GM18517 (cell line): ENCODE results near the gene P3H2.

Experiments used
- ATAC-seq: cut with Tn5 transposase; IDR thresholded peaks from one replicate; pipeline ENCODE4 v1.9.1; 2021; ENCODE audit warnings: mild to moderate bottlenecking, moderate library complexity; ENCODE audit not compliant: unreplicated experiment

Gene P3H2

DNA sequence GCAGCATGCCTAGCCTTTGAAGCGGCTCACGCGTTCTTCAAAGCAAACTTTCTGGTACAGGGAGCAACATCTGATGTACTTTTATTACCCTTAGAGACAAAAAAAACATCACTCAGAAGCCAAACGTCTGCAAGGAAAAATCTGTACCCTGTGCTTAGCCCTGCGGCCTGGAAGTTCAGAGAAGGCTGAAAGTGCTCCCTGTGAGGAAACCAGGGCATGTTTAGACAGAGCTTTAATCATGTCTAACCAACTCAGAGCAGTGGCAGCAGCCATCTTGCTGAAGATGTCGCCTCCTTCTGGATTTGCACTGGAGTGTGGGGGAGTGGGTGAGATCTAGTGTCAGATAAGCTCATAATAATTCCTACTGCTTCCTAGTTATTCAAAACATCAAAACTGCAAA, 170.4 kb downstream of the P3H2 start:
- ATAC-seq, result no peak

DNA sequence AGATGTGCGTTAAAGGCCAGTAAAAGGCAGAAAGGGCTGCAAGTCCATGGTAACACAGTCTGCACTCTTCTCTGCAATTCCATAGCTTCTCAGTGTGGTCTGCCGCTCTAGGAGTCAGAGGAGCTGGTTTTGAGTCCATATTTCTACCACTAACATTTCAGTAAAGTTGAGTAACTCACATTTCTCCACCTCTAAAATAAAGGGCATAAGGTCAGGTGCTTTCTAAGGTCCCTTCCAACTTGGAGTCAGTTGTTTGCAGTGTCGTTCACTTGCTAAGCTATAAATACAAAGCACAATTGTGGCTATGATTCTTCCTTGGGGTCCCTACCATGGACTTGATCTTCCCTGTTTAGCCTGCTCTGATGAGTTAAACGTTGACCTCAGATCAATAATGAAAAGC, 171.1 kb downstream of the P3H2 start:
- no peak for ATAC-seq

DNA sequence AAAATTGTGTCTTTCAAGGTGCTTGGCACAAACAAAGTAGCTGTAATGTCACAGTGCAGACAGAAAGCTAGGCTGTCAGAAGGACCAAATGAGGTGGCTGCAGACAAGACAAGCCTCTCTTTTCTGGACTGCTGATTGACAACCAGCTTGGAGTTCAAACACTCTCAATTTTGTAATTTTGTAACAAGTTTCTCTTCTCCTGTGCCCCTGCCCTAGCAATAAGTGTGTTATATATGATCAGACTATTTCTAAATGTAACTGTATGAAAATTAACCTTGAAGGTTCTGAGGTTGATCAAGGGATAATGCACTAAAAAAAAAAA, 172.0 kb downstream of the P3H2 start:
- no peak for ATAC-seq

DNA sequence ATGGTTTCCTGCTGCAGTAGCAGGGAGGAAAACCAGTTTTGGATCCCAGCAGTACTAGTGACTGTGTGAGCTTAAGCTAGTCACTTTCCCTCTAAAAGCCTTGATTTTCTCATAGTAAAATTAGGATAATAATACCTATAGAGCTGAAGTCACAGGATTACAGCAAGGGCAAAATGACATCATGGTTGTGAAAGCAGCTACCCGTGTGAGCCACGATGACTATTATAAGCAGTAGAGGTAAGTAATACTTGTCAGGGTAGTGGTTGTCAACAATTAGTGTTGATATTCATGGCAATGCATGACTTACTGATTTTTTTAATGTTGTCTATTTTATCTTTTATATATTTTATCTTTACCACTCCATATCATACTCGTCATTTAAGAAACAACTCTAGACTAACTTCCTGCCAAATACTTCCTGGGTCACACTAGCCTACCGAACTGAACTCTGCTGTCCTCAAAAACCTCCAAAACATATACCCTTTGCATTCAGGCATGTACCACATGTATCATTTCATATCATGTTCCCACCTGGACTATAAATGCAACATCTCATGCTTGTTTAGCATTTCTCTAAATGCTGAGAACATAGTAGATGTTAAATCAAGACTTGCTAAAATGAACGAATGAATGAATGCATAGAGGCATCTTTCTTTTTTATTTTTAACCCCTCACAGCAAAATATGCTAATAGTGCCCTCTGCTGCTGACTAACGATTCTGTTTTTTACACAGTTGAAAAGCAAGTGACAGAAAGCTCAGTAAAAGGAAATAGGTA, 172.6 kb downstream of the P3H2 start:
- ATAC-seq, result no peak

DNA sequence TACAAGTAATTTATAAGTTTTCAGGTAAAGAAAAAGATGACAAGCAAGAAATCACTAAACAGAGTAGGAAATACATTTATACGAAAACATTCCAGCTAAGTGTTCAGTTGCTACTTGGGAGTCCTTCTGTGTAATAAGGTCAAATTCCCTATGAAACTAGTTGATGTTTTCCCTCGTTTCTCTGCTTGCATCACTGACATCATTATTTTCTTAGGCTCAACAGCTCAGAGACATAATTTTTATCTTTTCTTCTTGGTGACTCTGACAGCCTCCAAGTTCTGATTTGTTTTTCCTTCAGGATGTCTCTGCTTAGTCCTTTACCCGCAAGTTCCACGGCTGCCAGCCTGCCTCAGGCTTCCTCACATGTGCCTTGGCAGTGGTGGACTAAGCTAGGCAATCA, 173.6 kb downstream of the P3H2 start:
- no peak for ATAC-seq

DNA sequence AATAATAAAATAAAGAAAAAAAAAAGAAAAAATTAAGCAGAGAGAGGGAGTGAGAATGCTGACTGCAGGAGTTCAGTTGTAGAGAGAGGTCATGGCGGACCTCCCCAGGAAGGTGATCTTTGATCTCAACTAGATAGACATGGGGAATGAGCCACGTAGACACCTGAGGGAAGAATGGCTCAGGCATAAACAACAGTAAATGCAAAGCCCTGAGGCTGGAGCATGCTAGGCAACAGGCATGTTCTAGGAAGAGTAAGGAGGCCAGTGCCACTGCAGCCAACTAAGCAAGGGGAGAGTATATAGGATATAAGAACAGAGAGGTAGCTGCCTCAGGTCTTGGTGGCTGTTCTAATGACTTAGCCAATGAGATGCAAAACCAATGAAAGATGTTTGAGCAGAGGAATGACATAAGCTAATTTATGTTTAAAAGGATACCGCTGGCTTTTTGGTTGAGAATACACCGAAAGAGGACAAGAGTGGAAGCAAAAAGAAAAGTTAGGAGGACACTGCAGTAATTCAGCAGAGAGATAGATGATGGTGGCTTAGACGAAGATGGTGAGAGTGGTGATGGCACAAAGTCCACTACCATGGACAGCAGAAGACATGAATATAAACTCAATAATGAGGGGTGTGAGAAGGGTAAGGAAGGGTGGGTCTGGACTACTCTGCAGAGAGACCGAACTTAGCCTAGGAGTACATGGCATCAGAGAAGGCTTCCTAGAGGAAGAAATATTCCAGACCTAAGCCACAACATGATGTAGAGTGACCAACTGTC, 174.6 kb downstream of the P3H2 start:
- no peak for ATAC-seq

DNA sequence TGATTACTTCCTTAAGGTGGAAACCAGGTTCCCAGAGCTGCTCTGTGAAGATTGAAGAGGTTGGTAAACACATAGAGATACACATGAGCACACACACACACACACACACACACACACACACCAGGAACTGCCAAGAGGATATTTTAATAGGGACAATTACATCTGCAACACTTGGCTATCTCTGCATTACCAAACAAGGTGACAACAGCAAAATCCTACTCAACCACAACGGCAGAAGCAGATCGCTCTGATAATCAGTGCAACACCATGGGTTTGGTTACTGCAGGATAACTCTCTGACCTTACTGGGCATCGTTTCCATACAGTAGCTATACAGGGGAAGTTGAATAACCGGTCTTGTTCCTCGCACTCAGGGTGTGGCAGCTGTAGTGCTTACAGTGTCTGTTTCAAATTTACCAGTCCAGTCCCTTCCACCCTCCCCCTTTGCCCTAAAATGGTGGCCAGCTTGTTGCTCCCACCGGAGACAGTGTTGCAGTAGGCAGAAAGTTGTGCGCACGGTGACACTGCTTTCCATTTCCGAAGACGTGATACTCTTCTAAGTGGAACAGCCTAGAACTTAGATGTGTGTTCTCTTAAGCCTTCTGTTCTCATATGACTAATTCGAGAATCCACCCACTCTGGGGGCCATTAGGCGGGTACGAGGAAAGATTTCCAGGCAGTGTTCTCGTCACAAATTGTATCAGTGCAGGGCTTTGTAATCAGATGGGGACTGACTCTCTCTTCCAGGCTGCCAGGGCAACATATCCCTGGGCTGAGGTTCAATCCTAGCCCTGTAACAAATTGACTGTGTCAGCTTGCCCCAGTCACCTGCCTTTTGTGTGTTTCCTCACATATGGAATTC, 176.2 kb downstream of the P3H2 start:
- ATAC-seq, result no peak

DNA sequence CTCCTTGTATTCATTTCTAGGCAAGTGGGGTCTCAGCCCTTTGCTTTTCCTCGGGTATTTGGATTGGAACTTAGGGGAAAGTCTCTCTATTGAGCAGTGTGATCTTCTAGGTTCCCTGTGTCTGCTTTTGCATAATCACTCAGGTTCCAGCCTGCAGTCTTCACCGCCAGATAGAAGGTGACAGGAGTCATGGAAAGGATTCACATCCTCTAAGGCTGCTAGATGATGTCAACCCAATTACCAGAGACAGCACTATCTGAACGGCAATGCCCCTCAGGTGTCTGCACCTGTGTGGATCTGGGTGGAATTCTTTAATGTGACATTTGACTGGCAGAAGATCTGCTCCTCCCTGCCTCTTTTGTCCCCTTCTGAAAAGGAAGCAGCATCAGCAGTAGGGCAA, 177.7 kb downstream of the P3H2 start:
- no peak for ATAC-seq

DNA sequence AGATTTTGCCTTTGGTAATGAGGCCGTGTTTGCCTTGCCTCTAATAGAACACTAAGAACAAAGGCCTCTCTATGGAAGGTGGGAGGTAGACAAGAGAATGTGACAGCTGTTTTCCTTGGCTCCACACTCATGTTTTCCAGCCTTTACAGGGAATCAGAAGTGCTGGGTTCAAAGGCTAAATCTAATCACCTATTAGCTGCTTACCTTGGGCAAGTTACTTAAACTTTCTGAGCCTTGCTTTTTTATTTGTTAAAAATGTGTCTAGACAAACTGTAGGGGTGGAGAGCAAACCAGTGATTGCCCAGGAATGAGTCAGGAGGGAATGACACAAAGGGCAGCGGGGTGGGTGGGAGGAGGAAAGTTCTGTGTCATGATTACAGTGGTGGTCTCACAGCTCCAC, 179.0 kb downstream of the P3H2 start:
- no peak for ATAC-seq

DNA sequence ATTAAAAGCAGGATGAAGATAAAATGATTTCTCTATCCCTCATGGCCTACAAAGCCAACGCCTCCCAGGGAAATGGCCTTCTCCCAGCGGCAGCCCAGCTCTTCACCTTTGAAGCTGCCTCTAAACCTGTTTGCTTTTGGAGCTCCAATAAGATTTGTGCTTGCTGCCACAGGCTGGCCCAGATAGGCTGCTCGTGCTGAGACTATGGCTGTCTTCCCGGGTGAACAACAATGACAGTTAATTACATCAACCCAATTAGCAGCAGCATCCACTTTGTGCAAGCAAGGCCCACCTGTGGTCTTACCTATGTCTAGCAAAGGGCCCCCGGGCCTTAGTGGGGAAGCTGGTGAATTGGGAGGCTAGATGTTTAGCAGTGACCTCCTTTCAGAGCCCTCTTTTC, 179.6 kb downstream of the P3H2 start:
- no peak for ATAC-seq

DNA sequence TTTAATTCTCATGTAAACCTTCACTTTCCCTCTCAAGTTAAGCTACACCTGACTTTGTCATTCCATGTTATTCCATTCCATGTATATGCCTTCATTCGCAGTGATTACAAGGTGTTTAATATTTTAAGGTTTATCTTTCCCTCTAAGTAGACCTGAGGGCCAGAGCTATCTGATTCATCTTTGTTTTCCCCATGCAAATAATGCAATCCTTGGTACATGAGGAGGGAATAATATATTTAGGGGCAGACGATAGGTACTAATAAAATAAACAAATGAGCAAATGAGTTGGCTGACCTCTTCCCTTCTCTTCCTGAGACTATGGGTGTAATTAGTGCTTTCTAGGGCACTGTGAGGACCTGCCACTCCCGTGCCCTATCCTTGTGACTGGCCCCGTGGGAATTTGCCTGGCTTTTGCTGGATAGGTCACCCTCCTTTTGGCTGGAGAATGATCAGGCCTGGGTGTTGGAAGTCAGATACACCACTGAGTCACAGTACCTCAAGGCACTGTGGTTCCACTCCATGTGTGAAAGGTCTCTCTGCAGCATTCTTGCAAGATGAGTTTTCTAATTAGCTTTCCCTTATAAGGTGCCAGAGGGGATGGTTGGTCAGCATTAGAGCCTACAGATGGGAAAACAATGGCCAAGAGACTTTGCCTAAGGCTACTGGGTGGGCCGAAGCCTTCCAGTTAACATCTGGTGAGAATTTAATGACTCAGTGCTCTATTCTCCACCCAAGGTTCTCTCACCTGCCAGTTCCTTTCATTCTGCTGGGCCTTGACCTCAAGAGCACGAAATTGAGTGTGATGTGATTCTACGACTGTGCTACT, 183.2 kb downstream of the P3H2 start:
- ATAC-seq, result no peak

DNA sequence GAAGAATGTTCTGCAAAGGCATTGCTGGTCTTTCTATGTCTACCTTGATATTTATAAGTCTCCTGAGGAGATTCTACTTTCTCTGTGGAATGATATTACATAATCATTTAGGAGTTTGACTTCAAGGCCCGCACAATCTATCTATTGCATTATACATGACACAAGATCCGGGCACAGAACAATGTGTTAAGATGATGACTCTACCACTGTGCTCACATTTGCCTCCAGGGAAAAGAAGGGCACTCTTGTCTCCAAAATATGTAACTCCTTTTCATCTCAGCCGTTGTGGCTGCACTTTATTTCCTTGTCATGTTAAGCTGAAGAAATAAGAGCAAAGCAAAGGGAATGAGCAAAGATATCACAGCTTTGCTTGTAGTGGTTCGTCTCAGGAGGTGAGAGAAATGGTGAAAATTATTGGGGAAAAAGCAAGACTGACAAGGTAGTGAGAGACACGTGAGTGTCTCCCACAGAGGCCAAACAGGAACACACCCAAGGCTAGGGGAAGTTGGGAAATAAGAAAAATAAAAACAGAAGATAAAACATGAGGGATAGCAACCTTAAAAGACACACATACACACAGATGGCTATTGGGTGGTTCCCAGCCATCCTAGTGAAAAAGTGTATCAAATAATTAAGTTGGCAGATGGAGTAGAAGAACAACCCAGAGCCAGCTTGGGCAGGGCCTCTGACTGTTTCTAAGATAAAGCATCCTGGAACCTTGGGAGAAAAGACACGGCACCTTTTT, 184.3 kb downstream of the P3H2 start:
- ATAC-seq, result no peak

DNA sequence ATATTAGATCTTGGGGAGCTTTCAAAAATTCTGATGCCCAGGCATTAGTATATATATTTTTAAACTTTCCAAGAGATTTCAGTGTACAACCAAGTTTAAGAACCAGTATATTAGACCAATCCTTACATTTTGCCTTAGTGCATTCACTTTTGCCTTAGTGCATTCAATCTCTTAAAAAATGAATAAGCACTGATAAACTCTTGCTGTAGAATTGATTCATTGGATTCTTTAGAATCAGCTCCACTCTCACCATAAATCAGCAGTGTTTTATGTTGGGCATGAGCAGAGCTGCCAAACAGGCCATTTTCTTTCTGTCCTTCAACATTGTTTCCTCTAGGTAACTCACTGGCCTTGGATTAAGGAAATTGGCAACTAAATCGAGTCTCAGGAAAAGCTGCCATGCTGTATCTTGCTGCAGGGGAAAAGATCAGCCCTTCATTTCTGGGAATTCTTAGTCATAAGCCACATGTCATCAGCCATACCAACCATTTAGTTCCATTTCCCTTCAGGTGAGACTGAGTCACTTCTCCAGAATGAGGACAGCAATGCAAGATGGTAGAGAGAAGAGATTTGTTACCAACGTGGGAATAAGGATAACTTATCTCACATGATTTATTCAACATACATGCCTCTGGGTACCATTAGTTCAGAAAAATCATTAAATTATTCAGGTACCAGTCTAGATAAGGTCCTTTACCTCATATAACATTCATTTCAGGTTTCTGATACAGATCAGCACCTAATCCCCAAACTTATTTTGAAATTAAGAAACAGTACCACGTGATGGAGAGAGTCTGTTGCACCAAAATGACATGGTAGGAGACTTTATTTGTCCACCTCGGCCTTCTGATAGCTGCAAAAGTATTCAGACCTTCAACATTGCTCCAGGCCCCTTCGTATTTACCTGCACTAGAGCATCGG, 192.5 kb downstream of the P3H2 start:
- no peak for ATAC-seq

DNA sequence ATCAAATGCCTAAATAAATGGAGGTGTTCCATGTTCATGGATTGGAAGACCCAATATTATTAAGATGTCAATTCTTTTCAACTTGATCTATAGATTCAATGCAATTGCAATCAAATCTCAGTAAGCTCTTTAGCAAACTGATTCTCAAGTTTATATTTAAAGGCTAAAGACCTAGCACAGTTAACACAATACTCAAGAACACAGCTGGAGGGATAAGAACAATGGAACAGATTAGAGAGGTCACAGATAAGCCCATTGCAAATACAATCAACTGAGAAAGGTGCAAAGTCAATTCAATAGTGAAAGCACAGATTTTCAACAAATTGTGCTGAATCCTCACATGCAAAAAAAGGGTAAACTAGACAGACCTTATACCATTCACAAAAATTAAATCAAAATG, 198.9 kb downstream of the P3H2 start:
- no peak for ATAC-seq

DNA sequence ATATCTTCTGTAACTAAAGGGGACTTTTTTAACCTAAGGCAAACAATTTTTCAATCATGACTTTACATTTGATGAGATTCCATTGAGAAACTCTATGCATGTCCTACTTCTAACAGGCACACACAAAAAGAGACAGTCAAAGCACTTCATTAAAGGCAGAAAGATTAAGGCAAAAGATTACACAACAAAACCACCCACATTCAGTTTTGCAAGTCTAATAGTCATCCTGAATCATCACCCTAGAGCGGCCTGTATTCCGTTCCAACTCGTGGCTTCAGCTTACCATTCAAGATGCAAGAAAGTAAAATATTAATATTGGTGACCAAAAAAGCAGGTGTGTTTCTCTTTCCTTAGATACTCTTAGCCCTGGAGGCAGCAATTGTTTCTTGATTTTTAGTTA, 205.9 kb downstream of the P3H2 start:
- no peak for ATAC-seq

DNA sequence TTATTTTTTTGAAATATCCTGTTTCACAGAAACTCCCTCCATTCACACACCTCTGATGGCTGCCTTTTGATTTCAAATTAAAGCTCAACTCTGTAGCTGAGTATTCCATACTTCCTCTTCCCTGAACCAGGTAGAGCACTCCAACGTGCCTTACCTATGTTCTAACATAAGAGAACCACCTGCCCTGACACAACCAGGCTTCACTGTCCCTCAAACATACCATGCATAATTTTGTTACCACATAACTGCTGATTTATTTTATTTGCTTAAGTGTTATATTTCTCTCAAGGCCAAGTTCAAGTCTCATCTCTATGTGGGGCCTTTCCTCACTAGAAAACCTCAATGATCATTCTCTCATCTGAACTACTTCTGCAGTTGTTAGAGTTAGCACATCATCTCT, 209.7 kb downstream of the P3H2 start:
- no peak for ATAC-seq

DNA sequence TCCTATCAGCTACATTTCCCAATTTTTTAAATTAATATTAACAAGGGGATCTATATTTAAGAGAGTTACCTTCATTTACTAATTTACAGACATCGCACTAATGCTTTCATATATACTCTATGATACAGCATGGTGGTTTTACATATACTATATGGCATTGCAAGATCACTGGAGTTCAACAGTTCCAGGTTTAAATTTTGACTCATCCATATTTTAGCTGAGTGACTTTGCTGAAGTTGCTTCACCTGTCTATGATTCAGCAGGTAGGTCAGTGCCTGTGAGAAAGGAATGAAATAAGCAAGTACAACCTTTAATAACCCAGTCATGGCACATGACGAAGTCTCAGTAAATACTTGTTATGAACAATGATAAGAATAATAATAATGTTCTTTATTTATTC, 211.1 kb downstream of the P3H2 start:
- no peak for ATAC-seq

DNA sequence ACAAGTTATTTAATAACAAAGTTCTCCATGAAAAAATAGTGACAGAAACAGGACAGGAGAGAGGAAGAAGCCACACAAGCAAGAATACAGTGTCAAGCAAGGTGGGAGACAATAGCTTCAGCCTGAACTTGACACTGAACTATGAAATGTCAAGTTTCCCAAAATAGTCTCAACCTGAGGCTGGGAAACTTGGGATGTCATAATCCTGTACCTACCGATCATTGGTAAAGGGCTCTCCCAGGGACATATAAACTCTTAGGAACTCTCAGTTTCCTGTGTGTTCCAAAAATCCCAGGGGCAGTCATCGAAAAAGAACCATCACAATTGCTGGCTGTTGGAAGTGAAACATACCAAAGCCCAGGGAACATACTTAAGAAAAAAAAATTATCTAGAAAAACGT, 211.6 kb downstream of the P3H2 start:
- ATAC-seq, result no peak

DNA sequence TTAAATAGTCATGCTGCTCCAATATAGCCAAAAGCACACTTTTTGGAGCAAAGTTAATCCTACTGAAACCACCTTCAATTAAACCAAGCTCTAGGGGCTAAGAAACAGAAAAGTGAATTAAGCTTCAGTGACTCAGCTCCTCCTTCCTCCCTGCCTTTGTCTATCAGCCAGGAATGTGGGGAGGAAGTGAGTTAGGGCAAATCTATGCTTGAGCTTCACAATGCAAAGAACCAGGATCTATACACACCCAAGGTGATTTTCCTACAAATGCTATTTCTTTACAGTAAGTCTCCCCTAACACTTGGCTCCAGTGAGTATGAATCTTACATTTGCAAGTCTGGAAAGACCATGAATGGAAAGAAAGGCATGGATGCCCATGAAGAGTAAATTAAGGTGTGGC, 212.1 kb downstream of the P3H2 start:
- ATAC-seq, result no peak
